ENCODE data around the gene ASB5. TPM values are rescaled to one million over a fixed set of nuclear protein-coding genes. Genes with fewer than 3 reads are reported as not detected.

Gene ASB5, protein sequence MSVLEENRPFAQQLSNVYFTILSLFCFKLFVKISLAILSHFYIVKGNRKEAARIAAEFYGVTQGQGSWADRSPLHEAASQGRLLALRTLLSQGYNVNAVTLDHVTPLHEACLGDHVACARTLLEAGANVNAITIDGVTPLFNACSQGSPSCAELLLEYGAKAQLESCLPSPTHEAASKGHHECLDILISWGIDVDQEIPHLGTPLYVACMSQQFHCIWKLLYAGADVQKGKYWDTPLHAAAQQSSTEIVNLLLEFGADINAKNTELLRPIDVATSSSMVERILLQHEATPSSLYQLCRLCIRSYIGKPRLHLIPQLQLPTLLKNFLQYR
- not detected in 2 replicates for total RNA-seq (2011; cell fraction: chromatin; rRNA removed; ENCODE audit: low replicate concordance)
- 0.39 TPM in 1 of 2 replicates, not detected in the other for total RNA-seq (2011; cell fraction: nucleolus; rRNA removed)
- 1.3 TPM in 1 of 2 replicates, not detected in the other for total RNA-seq (2011; cell fraction: nucleoplasm; rRNA removed)
- total RNA-seq (2014; rRNA removed), result not detected in 2 replicates
- not detected in 2 replicates for total RNA-seq (2014; rRNA removed; fragmentation: Illumina TruSeq; extraction: Trizol)
- total RNA-seq (2015; rRNA removed; fragmentation: Illumina TruSeq; extraction: Trizol), result not detected in 2 replicates
- total RNA-seq (2021), result not detected in 2 replicates
- polyA plus RNA-seq (2011; rRNA removed), result not detected in 2 replicates
- polyA plus RNA-seq (2011; cell fraction: cytosol; rRNA removed), result not detected in 2 replicates
- polyA plus RNA-seq (2011; cell fraction: nucleus; rRNA removed), result not detected in 2 replicates
- not detected in 2 replicates for polyA plus RNA-seq (2012)
- polyA plus RNA-seq (2014; fragmentation: Illumina TruSeq; extraction: Trizol), result not detected in 2 replicates
- not detected for polyA plus RNA-seq (2014; fragmentation: Nextera tagmentation; extraction: Ambion mirVana)
- polyA plus RNA-seq (2014; rRNA removed), result not detected in 2 replicates
- polyA minus RNA-seq (2011; rRNA and poly(A)+ RNA removed), result not detected in 2 replicates
- polyA minus RNA-seq (2011; cell fraction: cytosol; rRNA and poly(A)+ RNA removed), result not detected in 2 replicates
- not detected in 2 replicates for polyA minus RNA-seq (2011; cell fraction: nucleus; rRNA and poly(A)+ RNA removed)
- percentile 4 among the genes with signal in this experiment for Bru-seq, nascent RNA
- BruChase-seq, experiment 1, labeled RNA remaining after a 2-hour chase, result percentile 9 among the genes with signal in this experiment
- BruChase-seq, experiment 2, labeled RNA remaining after a 6-hour chase, result percentile 2 among the genes with signal in this experiment
- long read RNA-seq, experiment 1, result 0 reads
- long read RNA-seq, experiment 2, result 0 reads
- long read RNA-seq, experiment 3, result 0 reads

DNA sequence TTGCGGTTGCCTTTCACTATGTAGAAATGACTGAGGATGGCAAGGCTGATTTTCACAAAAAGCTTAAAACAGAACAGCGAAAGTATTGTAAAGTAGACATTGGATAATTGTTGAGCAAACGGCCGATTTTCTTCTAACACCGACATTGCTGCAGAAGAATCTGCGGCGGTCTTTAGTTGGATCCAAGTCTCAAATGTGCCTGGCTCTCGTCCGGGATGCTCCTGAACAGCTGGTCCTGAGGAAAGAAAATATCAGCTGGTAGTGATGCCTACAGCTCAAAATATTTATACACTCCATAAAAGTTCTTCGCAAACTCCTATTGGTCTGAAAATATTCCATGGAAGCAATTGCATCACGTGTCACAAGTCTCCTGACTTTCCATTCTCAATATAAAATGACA, at the start of gene ASB5:
Gene ASB5 (minus strand): TSS at position 260 of the 400 bp plus-strand sequence. CDS start 114 bp downstream, at position 146.
- H3K9me1 ChIP-seq (ENCODE audit: control insufficient read depth, insufficient read depth, low read length), result no peaks in the 10 kb centered on the region
- 29% methylated on average over 11 of the region's 11 CpGs for WGBS (ENCODE audit: insufficient coverage, low coverage, missing lambda C conversion rate)
- no peaks in the 10 kb centered on the region for H4K20me1 ChIP-seq (replicated peaks; ENCODE audit: control insufficient read depth, insufficient read depth, low read length)
- no peak for FAIRE-seq
- no peak within 1 kb of the TSS for H2AFZ ChIP-seq (ENCODE audit: low read depth, low read length)
- DNase-seq (ENCODE audit: extremely low read depth in 1 of 4, low spot score in 3 of 4), result no peak
- H3K4me3 ChIP-seq, result no peak within 1 kb of the TSS
- intact Hi-C loops (cut with micrococcal nuclease), result no loop called here
- BruUV-seq (replicated peaks), result no TSS peak
- TF ChIP-seq CREM (IDR thresholded peaks at IDR 0.05; ENCODE audit: low read depth), result no peak
- no peak for TF ChIP-seq NFE2L1 (tag; IDR thresholded peaks at IDR 0.05; ENCODE audit: borderline replicate concordance, low read depth)
- no peak for TF ChIP-seq ELF2 (CRISPR knock-in tag; IDR thresholded peaks at IDR 0.05)
- no peak for TF ChIP-seq ZNF57 (CRISPR knock-in tag; IDR thresholded peaks at IDR 0.05)
- no peak for TF ChIP-seq ZNF766 (CRISPR knock-in tag; conservative IDR thresholded peaks at IDR 0.05)
- no peak for TF ChIP-seq MYC (IDR thresholded peaks at IDR 0.05; ENCODE audit: low read depth, low read length)
- TF ChIP-seq MYC (CRISPR knock-in tag; IDR thresholded peaks at IDR 0.05; ENCODE audit: borderline replicate concordance, low read depth), result no peak
- no peak for TF ChIP-seq PPARD (CRISPR knock-in tag; IDR thresholded peaks at IDR 0.05)
- TF ChIP-seq TAF15 (IDR thresholded peaks at IDR 0.05; ENCODE audit: low read depth, low read length), result no peak
- no peak for TF ChIP-seq STAT5A (IDR thresholded peaks at IDR 0.05; ENCODE audit: borderline replicate concordance, low read length)
- no peak for TF ChIP-seq SNRNP70 (optimal IDR thresholded peaks at IDR 0.05; ENCODE audit: low read depth, low read length)
- H3K4me2 ChIP-seq (ENCODE audit: insufficient read depth, low read length), result no peak within 1 kb of the TSS
- no peaks in the 10 kb centered on the region for H3K4me1 ChIP-seq (replicated peaks in 1 of 2; ENCODE audit: control insufficient read depth in 2 of 2, insufficient read depth in 2 of 2, low read length in 2 of 2)
- H3K27ac ChIP-seq (ENCODE audit: extremely low read depth, low read depth, low read length), result no peak within 1 kb of the TSS
- in situ Hi-C loops (cut with MboI), result no loop called here
- no peak for ATAC-seq
- no peaks in the 10 kb centered on the region for H3K79me2 ChIP-seq (ENCODE audit: control insufficient read depth, insufficient read depth, low read length)
- H3K27me3 ChIP-seq (ENCODE audit: control insufficient read depth in 2 of 2, insufficient read depth in 2 of 2, low read length in 2 of 2), result no peaks in the 10 kb centered on the region
- H3K36me3 ChIP-seq (ENCODE audit: control insufficient read depth, insufficient read depth, low read length), result no peaks in the 10 kb centered on the region
- POLR2A ChIA-PET, result no interaction called here
- no peaks in the 10 kb centered on the region for H3K9me3 ChIP-seq (replicated peaks; ENCODE audit: control insufficient read depth, insufficient read depth, low read depth, low read length)
- no peak within 1 kb of the TSS for H3K9ac ChIP-seq (ENCODE audit: insufficient read depth in 1 of 2, low read depth in 2 of 2, low read length in 2 of 2)
- CTCF ChIA-PET (ENCODE audit: low intra/inter-chr PET ratio), result no interaction called here
